HL-60/S4 treated with retinoic acid at 250 ng/mL for 4 days and 3 days (cell line): ENCODE data around the gene MANF.
"Not testable (repeated sequence)": the region's sequence is repeated elsewhere in the genome, so short reads cannot be mapped to it uniquely, and the experiment has no call there.

Experiments
- in situ Hi-C: fragments of 300-500 bp; cut with MboI; formaldehyde crosslinking; loops from 2 replicates; pipeline ENCODE4 v1.7.0; 2022; ENCODE audit warnings: low sequenced_read_pairs

MANF gene

DNA sequence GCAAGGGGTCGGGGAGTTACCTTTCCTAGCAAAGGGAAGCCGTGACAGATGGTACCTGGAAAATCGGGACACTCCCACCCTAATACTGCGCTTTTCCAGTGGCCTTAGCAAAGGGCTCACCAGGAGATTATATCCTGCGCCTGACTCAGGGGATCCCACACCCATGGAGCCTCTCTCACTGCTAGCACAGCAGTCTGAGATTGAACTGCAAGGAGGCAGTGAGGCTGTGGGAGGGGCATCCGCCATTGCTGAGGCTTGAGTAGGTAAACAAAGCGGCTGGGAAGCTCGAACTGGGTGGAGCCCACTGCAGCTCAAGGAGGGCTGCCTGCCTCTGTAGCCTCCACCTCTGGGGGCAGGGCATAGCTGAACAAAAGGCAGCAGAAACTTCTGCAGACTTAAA, 16.8 kb upstream of the MANF start:
- in situ Hi-C loops: loop anchor here (25.0 kb wide), 1 partner anchor 756 kb away; the partner anchor contains the start of genes CISH and MAPKAPK3

DNA sequence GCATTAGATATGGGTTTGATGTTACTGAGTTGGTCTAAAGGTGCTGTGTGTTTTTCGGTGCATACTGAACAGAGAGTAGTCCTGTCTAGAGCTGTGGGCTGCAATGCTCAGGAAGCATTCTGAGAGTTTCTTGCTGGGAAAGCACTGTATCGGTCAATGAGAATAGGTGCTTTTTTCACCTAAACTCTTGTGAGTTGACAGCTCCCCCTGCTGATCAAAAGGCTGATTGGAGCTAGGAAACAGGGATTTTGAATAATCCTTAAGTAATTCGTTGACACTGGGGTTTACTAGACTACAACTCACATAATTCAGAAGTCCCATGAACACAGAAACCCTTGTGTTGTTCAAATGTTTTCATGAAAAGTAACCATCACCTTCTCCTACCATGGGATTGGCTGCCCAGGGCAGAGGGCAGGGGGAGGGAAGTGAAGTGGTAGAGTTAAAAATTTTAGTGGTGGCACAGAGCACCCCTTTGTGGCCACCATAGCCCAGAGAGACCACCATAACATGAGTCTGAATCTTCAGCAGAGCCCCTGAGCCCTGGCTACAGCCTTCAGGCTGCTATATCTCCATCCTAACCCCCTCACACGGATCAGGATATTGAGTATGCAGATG, 13.0 kb upstream of the MANF start:
- in situ Hi-C loops: loop anchor here (25.0 kb wide), 1 partner anchor 760 kb away; the partner anchor contains the start of genes CISH and MAPKAPK3

DNA sequence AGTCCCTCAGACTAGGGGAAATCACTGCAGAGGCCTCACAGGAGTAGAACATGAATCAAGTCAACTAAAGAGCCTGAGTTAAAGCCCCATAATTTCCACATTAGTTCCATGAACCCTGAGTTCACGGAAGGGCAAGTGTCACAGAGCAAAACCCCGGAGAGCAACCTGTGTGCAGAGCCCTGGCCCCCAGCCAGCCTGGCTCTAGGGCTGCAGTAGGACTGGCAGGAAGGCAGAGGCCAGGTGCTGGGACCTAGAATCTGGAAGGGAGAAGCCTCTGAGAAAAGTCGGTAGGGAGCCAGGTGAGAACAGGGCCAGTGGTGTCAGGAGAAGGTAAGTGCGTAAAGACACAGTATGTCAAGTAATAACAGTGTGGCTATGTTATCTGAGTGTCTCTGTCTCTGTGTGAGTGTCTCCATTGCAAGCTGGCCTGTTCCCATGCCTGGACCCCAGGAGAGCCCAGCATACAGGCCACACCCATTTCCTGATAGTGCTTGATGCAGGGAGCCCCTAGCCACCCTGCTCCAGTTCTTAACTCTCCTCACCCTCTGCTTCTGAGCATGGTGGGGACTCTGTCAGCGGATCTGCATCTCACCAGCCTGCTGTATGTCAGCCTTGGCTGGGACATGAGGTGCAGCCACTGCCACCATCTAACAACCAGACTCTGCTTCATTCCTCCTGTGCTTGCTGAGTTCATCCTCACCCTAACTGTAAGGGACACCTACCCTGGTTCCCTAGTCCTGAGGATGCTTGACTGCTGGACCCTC, 11.3 kb upstream of the MANF start:
- in situ Hi-C loops: loop anchor here (25.0 kb wide), 1 partner anchor 762 kb away; the partner anchor contains the start of genes CISH and MAPKAPK3

DNA sequence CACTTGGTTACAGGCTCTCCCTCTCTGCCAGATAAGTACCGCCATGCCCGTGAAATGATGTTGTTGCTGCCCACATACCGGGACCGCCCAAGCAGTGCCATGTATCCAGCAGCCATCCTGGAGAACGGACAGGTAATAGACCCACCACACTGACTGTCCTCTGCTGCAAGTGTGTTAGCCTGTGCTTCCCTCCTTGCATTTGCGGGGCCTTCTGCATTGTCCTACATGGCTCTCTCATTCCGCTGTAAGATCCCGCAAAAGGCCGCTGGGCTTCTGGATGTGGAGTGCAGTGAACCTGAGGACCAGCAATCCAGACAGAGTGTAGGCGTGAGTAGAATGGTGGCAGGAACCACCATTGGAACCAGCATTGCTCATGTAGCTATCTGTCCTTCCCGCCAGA, 10.6 kb upstream of the MANF start:
- in situ Hi-C loops: loop anchor here (25.0 kb wide), 1 partner anchor 762 kb away; the partner anchor contains the start of genes CISH and MAPKAPK3

DNA sequence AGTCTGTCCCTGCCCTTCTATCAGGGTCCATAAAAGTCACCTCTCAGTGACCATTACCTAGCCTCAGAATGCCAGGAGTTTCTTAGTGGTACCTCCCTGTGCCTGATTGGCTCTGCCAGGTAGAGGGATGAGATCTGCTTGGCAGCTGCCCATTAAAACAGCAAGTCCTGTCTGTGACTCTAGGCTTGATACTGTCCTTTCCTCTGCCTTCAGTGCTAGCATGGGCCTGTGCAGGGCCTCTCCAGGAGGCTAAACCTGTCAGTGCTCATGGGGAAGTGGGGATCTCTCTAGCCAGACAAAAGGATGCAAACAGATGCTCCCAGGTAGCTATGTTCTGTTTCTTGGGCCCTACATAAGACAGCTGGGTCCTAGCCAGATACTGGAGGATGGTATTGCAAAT, 10.0 kb upstream of the MANF start:
- in situ Hi-C loops: no loop called here

DNA sequence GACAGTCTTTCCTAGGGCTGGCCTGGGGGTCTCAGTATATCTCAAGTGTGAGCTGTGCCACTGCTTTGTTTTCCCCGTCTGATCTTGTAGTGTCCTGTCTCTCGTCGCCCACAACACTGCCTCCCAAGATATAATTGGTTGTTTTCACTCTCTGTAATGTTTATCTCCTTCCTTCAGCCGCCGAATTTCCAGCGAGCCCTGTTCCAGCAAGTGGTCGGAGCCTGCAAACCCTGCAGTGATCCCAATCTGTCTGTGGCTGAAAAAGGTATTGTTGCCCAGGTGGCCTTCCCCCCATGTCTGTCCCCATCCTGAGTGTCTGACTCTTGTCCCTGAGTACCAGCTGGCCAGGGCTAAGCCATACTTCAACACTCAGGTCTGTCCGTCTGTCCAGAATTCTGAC, 9.5 kb upstream of the MANF start:
- in situ Hi-C loops: no loop called here

DNA sequence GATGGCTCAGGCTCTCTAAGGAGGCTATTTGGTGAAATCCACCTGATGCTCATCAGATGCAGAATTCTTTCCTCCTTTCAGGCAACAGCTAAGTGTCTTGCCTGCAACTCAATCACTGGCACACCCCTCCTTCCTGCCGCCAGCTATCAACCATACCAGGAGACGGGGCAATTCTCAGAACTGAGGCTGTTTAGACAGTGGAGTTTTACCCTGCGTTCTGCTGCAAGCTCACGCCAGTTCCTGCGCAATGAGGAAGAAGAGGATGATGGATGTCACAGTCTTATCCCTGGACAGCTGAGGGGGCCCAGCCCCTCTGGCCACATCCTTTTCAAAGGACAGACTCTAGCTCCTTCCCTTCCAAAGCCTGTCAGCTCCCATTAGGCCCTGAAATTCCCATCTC, 7.0 kb upstream of the MANF start:
- in situ Hi-C loops: no loop called here

DNA sequence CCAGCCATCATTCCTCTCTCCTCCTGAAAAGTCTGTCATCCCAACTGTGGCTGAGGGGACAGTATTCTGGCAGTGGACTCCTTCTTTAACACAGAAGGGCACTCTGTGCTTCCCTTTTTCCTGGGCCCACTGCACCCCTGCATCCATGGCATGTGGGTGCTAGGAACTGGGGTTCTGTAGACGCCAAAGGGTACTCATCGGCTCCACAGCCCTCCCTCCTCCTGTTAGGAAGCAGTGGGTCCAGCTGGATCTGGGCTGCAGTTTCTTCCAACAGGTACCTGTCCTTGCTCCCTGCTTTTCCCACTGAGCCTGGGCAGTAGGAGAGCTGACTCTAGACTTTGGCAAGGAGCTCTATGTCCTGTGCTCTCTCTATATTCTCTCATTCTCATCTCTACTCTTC, 6.4 kb upstream of the MANF start:
- in situ Hi-C loops: no loop called here

DNA sequence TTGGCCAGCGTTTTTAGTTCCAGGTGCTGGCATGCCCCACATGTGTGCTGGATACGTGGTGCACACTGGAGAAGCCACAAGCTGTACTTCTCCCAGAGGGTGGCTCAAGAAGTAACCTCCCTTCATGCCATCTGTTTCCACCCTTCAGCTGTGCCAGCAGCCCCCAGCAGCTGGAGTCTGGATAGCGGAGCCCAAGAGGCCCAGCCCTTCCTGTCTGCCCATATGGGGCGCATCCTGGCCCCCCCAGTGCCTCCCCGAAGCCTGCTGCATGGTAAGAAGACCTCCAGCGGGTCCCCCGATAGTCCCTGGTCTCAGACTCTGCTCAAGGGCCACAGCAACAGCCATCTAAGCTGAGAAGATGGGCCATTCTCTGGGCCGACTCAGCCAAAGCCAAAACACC, 5.8 kb upstream of the MANF start:
- in situ Hi-C loops: no loop called here

DNA sequence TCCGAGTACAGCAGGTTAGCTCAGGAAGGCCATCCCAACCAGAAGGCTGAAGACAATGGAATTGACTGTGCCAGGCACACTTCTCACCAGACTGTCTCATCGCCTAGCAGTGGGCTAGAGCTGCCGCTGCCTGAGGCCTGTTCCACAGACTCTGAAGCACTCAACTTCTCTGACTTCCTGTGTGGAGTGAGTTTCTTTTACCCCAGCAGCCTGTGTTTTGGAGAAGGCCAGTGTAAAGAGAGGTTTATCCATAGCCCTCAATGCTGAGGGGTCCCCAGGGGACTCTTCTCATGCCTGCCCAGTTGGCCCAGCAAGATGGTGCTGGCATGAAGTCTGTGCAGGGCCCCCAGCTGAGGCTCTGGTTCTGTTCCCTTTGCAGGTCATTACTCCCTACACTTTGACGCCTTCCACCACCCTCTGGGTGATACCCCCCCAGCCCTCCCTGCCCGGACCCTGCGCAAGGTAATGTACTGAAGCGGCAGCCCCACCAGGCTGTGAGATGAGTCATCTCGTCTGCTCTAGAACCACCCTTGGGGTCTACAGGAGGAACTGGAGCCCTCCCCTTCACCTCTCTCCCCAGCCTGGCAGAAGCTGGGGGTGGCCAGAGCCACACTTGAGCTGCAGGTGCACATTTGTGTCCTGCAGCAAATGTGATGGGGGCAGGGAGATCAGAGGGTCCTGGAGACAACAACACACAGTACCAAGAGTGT, 5.2 kb upstream of the MANF start:
- in situ Hi-C loops: no loop called here

DNA sequence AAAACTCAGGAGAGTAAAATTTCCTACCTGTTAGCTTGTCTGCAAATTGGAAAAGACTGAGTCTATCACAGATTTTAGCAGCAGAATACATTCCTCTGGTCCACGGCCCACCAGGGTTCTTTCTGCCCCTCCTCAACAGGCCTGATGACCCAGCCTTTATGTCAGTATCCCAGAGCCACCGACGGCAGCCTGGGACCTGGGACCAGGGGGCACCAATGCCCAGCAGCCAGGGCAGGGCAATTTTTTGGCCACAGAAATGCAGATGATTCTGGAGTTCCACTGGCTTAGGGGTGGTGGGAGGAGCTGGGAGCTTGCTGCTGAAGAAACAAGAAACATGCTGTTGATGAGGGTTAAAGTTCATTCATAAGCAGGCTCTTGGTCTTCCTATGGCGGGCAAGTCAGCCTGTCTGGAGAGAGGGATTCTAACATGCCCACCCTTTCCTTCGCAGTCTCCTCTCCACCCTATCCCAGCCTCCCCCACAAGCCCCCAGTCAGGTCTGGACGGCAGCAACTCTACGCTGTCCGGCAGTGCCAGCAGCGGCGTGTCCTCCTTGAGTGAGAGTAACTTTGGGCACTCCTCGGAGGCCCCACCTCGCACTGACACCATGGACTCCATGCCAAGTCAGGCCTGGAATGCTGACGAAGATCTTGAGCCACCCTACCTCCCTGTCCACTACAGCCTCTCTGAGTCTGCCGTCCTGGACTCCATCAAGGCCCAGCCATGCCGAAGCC, 4.3 kb upstream of the MANF start:
- in situ Hi-C loops: no loop called here

DNA sequence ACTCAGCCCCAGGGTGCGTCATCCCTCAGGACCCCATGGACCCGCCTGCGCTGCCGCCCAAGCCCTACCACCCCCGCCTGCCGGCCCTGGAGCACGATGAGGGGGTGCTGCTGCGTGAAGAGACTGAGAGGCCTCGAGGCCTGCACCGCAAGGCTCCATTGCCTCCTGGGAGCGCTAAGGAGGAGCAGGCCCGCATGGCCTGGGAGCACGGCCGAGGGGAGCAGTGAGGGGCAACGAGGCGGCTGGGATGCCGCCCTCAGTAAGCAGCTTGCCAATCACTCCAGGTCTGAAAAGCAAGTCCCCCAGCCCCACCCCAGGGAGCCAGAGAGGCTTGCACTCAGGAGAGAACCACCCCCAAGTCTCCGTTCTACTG, 3.8 kb upstream of the MANF start:
- in situ Hi-C loops: no loop called here

DNA sequence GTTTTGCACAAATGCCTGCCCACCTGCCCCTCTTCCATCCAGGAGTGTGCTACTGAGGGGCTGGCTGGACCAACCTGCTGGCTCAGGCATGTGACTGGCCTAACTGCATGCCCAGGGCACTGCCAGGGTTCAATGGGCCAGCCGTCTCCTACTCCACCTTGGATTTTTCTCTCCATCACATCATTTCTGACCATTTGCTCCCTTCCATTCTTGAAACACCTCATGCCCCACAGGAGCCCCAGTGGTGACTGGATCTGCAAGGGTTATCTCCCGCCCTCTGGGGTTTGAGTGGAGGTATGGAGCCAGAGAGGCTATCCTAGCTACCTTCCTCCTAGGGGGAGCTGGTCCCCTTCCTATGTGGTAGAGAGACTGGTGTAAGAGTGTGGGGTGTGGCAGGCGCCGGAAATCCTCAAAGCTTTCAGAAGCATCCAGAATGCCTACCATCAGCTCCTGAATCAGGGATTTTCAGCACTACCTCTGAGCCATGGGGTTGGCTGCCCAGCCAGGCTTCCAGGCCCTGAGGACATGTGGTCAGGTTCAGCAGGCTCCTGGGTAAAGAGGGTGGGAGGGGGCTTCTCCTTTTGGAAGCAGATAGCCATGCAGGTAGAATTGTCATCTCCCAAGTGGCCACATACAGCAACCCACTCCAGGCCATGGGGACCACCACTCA, 2.9 kb upstream of the MANF start:
- in situ Hi-C loops: no loop called here

DNA sequence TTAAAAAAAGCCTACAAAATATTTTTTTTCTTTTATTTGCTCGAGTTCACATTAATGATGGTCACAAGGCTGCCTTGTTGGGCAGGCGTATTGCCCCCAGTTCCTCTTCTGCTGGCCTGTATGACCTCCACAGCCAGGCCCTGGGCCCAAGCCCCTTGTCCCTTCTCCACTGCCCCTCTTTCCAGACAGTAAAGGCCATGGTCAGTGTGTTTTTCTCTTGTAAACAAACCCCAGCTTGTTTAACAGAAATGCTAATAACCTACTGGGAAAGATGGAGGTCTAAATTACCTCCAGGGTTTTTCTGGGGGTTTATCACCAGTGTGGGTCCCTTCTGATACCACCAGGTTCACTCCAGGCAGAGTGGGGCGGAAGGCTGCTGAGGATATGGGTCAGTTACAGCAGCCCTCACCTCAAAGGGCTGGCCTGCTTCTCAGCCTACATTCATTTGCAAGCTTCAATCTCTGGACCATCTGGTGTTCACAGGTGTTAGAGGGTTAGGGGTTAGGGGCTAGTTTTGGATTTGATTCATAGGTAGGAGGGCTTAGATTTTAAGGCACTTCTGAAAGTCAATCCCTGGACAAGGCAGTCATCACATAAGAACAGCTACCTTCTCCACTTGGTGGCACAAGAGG, 2.0 kb upstream of the MANF start:
- in situ Hi-C loops: no loop called here

DNA sequence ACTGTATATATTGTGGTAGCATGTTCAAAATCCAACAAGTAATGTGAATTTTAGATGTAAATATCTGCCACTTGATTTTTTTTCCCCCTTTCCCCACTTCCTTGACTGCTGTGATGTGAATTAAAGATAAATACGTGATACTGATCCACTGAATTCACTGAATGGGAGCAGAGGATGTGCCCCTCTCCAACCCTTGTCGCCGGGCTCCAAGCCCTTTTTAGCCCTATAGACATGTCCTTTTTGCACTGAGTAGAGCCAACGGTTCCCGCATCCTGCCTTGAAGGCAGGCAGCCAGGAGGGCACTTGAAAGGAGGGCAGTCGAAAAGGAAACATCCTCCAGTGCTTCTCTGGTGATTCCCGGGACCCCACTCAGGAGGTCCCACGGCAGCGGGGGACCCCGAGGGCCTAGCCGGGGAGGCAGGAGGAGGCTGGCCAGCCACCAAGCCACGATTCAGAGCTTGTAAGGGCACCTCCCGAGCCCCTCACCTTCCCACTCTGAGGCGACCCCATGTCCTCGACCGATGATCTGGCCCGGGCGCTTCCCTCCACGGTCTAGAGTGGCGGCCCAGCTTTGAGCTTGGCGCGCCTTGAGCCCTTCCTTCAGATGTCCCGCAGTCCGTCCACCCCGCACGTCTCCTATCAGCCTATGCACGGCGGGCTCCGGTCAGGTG, 901 bp upstream of the MANF start:
- in situ Hi-C loops: no loop called here

DNA sequence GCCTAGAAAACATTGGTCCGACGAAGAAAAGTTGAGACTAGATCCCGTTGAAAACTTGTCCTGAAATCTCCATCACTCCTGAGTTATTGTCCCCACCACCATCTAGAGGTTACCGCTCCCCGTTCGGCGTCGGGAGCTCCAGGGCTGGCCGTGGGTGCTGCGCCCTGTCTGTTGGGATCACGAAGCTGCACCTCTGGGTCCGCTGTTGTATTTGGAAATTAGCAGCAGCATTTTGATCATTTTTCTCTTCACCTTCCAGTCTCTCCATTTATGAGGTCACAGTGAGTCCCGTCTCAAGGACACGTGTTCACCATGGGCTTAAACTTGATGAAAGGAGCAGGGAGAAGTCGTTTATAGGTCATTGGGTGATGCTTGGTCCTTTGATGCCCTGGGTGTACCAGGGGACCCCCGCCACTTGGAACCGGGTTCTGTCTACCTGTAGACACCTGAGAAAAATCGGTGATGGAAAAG, 565 bp downstream of the MANF start:
- in situ Hi-C loops: no loop called here

DNA sequence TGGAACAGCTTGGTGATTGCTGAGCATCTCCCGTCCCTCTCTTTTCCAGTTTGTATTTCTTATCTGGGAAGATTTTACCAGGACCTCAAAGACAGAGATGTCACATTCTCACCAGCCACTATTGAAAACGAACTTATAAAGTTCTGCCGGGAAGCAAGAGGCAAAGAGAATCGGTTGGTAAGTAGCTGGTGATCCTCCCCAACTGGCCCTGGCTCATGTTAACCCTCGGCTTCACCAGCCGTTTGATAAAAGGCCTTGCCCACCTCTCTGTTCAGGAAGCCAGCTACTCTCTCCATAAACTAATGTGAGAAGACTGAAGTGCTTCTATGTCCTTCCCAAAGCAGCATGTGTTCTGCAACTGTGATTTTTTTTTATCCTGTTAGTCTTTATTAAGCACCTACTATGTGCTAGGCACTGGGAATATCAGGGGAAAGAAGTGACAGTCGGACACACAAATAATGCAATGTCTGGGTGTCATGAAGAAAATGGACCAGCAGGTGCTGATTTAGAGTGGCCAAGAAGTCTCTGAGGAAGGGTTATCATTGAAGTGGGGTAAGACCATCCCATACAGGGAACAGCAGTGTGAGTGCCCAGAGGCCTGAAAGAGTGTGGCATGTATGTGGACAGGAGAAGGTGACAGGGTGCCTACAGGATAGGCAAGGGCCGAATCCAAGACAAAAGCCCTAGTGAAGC, 1.2 kb downstream of the MANF start:
- in situ Hi-C loops: no loop called here

DNA sequence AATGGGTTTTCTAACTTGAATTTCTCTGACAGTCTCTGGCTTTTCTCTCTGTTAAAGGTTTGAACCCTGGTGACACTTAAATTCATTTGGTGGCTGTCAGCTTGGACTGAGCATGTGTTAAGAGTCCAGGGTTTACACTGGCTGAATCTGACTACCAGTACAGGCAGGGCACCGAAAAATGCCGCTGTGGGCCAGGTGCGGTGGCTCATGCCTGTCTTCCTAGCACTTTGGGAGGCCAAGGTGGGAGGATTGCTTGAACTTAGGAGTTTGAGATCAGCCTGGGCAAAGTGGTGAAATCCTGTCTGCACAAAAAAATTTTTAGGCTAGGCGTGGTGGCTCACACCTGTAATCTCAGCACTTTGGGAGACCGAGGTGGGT, 1.8 kb downstream of the MANF start:
- in situ Hi-C loops: no loop called here

DNA sequence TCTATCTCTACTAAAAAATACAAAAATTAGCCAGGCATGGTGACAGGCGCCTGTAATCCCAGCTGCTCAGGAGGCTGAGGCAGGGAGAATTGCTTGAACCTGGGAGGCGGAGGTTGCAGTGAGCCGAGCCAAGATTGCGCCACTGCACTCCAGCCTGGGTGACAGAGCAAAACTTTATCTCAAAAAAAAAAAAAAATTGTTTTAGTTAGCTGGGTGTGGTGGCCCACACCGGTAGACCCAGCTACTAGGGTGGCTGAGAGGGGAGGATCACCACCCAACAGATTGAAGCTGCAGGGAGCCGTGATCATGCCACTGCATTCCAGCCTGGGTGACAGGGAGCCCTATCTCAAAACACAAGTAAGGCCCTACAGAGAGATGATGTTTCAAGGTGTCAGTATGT, 2.2 kb downstream of the MANF start:
- in situ Hi-C loops: not testable (repeated sequence)
